Ovary (tissue), 9 donors: ENCODE results near the gene PXT1. TPM values are rescaled to one million over a fixed set of nuclear protein-coding genes. Genes with fewer than 3 reads are reported as not detected.
A peak's percentile ranks its signal among the peaks of the same experiment; 100 is the strongest.
"Not testable (repeated sequence)": the region's sequence is repeated elsewhere in the genome, so short reads cannot be mapped to it uniquely, and the experiment has no call there.

ENCODE experiments used
- DNase-seq, 5 donors: peaks; one replicate each; pipeline ENCODE4 v3.0.0-alpha.2; 2019 to 2020
- H3K27ac ChIP-seq, 2 donors: fragments of 200-600 bp; one replicate each; pipeline versions ENCODE4 v1.5.1 to v1.8.0; 2019 to 2022
- H3K27me3 ChIP-seq: fragments of 200-600 bp; one replicate; pipeline ENCODE4 v1.8.0; 2022
- H3K36me3 ChIP-seq: fragments of 200-600 bp; sonication (generic); one replicate; pipeline ENCODE4 v1.5.1; 2019
- H3K4me1 ChIP-seq: one replicate; pipeline ENCODE4 v1.8.1; 2013; ENCODE audit warnings: mild to moderate bottlenecking, moderate library complexity; ENCODE audit not compliant: insufficient read depth
- H3K4me3 ChIP-seq: fragments of 200-600 bp; sonication (generic); one replicate; pipeline ENCODE4 v1.5.1; 2017
- H3K9me3 ChIP-seq, 2 donors: fragments of 200-600 bp in 1 of 2; sonication (generic) in 1 of 2; one replicate each; pipeline versions ENCODE4 v1.5.1 to v1.8.1; 2013 to 2019; ENCODE audit warnings: mild to moderate bottlenecking in 1 of 2, moderate library complexity in 1 of 2
- CTCF ChIP-seq, 3 donors: fragments of 450-650 bp in 2 of 3; fragments of 200-600 bp in 1 of 3; IDR thresholded peaks; one replicate each; pipeline versions ENCODE4 v1.5.1 to v1.8.0; 2016 to 2022; ENCODE audit warnings: antibody characterized with exemption in 3 of 3, mild to moderate bottlenecking in 1 of 3
- EP300 ChIP-seq: sonication (generic); formaldehyde crosslinking; IDR thresholded peaks from one replicate; pipeline ENCODE4 v1.6.1; 2017; ENCODE audit warnings: antibody characterized with exemption
- POLR2A ChIP-seq: fragments of 450-650 bp; IDR thresholded peaks from one replicate; pipeline ENCODE4 v1.6.1; 2017; ENCODE audit warnings: antibody characterized with exemption, mild to moderate bottlenecking, moderate library complexity
- WGBS, 3 donors: extraction: QIAGEN DNeasy Blood & Tissue Kit in 1 of 3; methylation state at CpG; one replicate each; pipeline versions ENCODE4 v1.1.5 to v1.1.7; 2013 to 2017; 5-methylcytosine and 5-hydroxymethylcytosine counted together
- intact Hi-C, 4 donors: fragments of 100-400 bp; cut with DNase I; formaldehyde crosslinking; loops; one replicate each; pipeline versions ENCODE4 v1.11.0 to v1.15.1; 2022 to 2023
- polyA plus RNA-seq, 2 donors: library from polyadenylated mRNA; stranded (reverse); fragments of 200-250 nt in 1 of 2; fragments of 350-450 nt in 1 of 2; fragmentation: Illumina TruSeq in 1 of 2; extraction: RNeasy Lipid Tissue Mini Kit (QIAGEN cat#74804) in 1 of 2; gene quantifications; one replicate each; pipeline ENCODE4 v1.2.3, GENCODE V29; 2013 to 2014
- total RNA-seq, 7 donors: library from RNA; depleted of rRNA in 2 of 7; stranded (reverse); fragments of >200 nt in 2 of 7; fragmentation: NEBNext Ultra II Directional in 3 of 7; extraction: Animal tissue kit (Norgen Biotek cat#: 25700) in 3 of 7; gene quantifications; one replicate each; pipeline versions ENCODE4 v1.1.0 to v1.2.4, GENCODE V29; 2016 to 2023
- donor health status: DM: no; HTN: no; CAD: no; lungs with moderate emphysema.
- donor health status: DM: no; HTN: no; CAD: no.
- donor health status: Bipolar disorder and iron deficiency.
- donor health status: DM: yes; HTN: yes; CAD: no.
- donor health status: DM: no; HTN: no; CAD: no.
- donor health status: DM: yes; HTN: yes; CAD: no.

The PXT1 gene
- total and polyA plus RNA-seq, 9 donors, result not detected

GRCh38 chr6:36368921-36369865, 73.5 kb downstream of the PXT1 start:
- intact Hi-C loops, result no loop called here
- Histone ChIP-seq H3K27ac (no peak overlapping the region), H3K4me1 (no peaks in the 10 kb centered on the region), H3K27me3 (no peaks in the 10 kb centered on the region), H3K4me3 (no peak overlapping the region), H3K9me3 (no peaks in the 10 kb centered on the region), H3K36me3 (no peaks in the 10 kb centered on the region)
- no peak for TF ChIP-seq EP300
- no peak for TF ChIP-seq CTCF (IDR thresholded peaks at IDR 0.05)
- no peak for TF ChIP-seq POLR2A
- WGBS, 3 donors, result 84 to 87% (median 86%) methylated on average over 14 of the region's 14 CpGs
- peak in 1 of 5 donors; percentile 13 for DNase-seq

GRCh38 chr6:36368421-36368820, 74.2 kb downstream of the PXT1 start:
- H3K27me3 ChIP-seq, result no peaks in the 10 kb centered on the region
- WGBS, 3 donors, result 42 to 61% (median 55%) methylated on average over 1 of the region's 1 CpG
- intact Hi-C loops, result no loop called here
- no peak for DNase-seq
- no peaks in the 10 kb centered on the region for H3K36me3 ChIP-seq
- H3K4me3 ChIP-seq, result no peak overlapping the region
- H3K4me1 ChIP-seq, result no peaks in the 10 kb centered on the region
- H3K9me3 ChIP-seq, result no peaks in the 10 kb centered on the region
- TF ChIP-seq CTCF (IDR thresholded peaks at IDR 0.05), result no peak
- TF ChIP-seq POLR2A, result no peak
- no peak for TF ChIP-seq EP300
- H3K27ac ChIP-seq, result no peak overlapping the region

- Histone ChIP-seq H3K36me3 (no peaks in the 10 kb centered on the region), H3K9me3 (no peaks in the 10 kb centered on the region), H3K27ac (no peak overlapping the region), H3K4me3 (no peak overlapping the region), H3K4me1 (no peaks in the 10 kb centered on the region), H3K27me3 (no peaks in the 10 kb centered on the region)
- intact Hi-C loops, result no loop called here
- TF ChIP-seq EP300 (no peak), CTCF (IDR thresholded peaks at IDR 0.05) (no peak), POLR2A (no peak)
- WGBS, 3 donors, result 90 to 98% (median 95%) methylated on average over 3 of the region's 3 CpGs
- no peak for DNase-seq
Measured at GRCh38 chr6:36367743-36368142, 74.9 kb downstream of the PXT1 start.

GRCh38 chr6:36364669-36365479, 77.8 kb downstream of the PXT1 start:
- intact Hi-C loops, result loop anchor here (5.0 kb wide), 2 partner anchors 63 to 243 kb away; no protein-coding TSS in a partner anchor
- no peak for DNase-seq
- H3K27ac ChIP-seq, result no peak overlapping the region

GRCh38 chr6:36364061-36364635, 78.5 kb downstream of the PXT1 start:
- 95 to 97% (median 96%) methylated on average over 32 to 34 of the region's 34 CpGs for WGBS, 3 donors
- intact Hi-C loops, result loop anchor here (5.0 kb wide), 2 partner anchors 62 to 242 kb away; no protein-coding TSS in a partner anchor

More at GRCh38 chr6:36364669-36365479, 77.8 kb downstream of the PXT1 start:
- no peaks in the 10 kb centered on the region for H3K9me3 ChIP-seq
- no peaks in the 10 kb centered on the region for H3K27me3 ChIP-seq
- TF ChIP-seq CTCF (IDR thresholded peaks at IDR 0.05) (no peak), POLR2A (no peak), EP300 (no peak)
- peaks cover 2% of the 10 kb centered on the region for H3K4me1 ChIP-seq
- no peak overlapping the region for H3K4me3 ChIP-seq
- 69 to 79% (median 76%) methylated on average over 17 to 19 of the region's 19 CpGs for WGBS, 3 donors
- no peaks in the 10 kb centered on the region for H3K36me3 ChIP-seq

GRCh38 chr6:36363371-36363752, 79.3 kb downstream of the PXT1 start:
- not testable (repeated sequence) for H3K4me1 ChIP-seq, DNase-seq, H3K27ac ChIP-seq, H3K4me3 ChIP-seq, H3K27me3 ChIP-seq, H3K36me3 ChIP-seq, H3K9me3 ChIP-seq
- whole genome bisulfite sequencing, 3 donors, result 68 to 87% (median 78%) methylated on average over 13 of the region's 13 CpGs
- intact Hi-C loops, result loop anchor here (5.0 kb wide), 2 partner anchors 61 to 241 kb away; no protein-coding TSS in a partner anchor

More at GRCh38 chr6:36364061-36364635, 78.5 kb downstream of the PXT1 start:
- DNase-seq, H3K27ac ChIP-seq, H3K36me3 ChIP-seq, H3K4me3 ChIP-seq, H3K9me3 ChIP-seq, H3K27me3 ChIP-seq, H3K4me1 ChIP-seq: not testable (repeated sequence)
